ENCODE measurements around the gene RFX4. TPM values are rescaled to one million over a fixed set of nuclear protein-coding genes. Genes with fewer than 3 reads are reported as not detected.
"Not testable (repeated sequence)": the region's sequence is repeated elsewhere in the genome, so short reads cannot be mapped to it uniquely, and the experiment has no call there.

The RFX4 gene
- total and polyA plus RNA-seq, 2 of the 8 experiments (the other 6 are each of a cell fraction or from before 2014, with no cell fraction given) = 0.06 TPM; not detected in 1

- not testable (repeated sequence) for H3K56ac ChIP-seq (replicated peaks; ENCODE audit: insufficient read length, low read depth, low read length); H2BK20ac ChIP-seq (ENCODE audit: low read length)
- WGBS, 2 experiments (ENCODE audit: extremely low coverage in 1 of 2, insufficient coverage in 1 of 2, insufficient read length in 1 of 2, insufficient replicate concordance in 2 of 2, low coverage in 1 of 2, low lambda C conversion rate in 2 of 2, missing lambda C conversion rate in 1 of 2) = 79% methylated on average over 5 of the region's 5 CpGs; no CpG with 5 or more reads in 1 of the 2 experiments
These were observed 143.9 kb downstream of the RFX4 start for GRCh38 chr12:106726603-106727202.

More at GRCh38 chr12:106726603-106727202, 143.9 kb downstream of the RFX4 start:
- POLR2A ChIA-PET (ENCODE audit: partially characterized antibody); H3K9ac ChIP-seq (replicated peaks in 1 of 4; ENCODE audit: extremely low read depth in 1 of 4, low read depth in 3 of 4, low read length in 3 of 4); H4K20me1 ChIP-seq (replicated peaks in 1 of 2; ENCODE audit: control insufficient read depth in 1 of 2, insufficient read depth in 2 of 2, low read length in 2 of 2); H3K18ac ChIP-seq (ENCODE audit: extremely low read depth, low read length); FAIRE-seq; H3K23ac ChIP-seq (ENCODE audit: insufficient read length); DNase-seq (ENCODE audit: low read depth in 1 of 2, low spot score in 2 of 2); H3K36me3 ChIP-seq (ENCODE audit: control insufficient read depth in 2 of 4, insufficient read depth in 4 of 4, low read length in 3 of 4); H3K14ac ChIP-seq (ENCODE audit: insufficient read length); H3K79me2 ChIP-seq (ENCODE audit: control insufficient read depth in 1 of 2, insufficient read depth in 2 of 2, low read length in 2 of 2); H3K4ac ChIP-seq (replicated peaks; ENCODE audit: insufficient read length, low read depth, low read length); H3K27me3 ChIP-seq (replicated peaks in 1 of 4; ENCODE audit: control insufficient read depth in 3 of 4, extremely low read depth in 1 of 4, insufficient read depth in 3 of 4, low read length in 3 of 4); H3K4me3 ChIP-seq (ENCODE audit: extremely low read depth in 1 of 4, insufficient read depth in 2 of 4, low read depth in 3 of 4, low read length in 4 of 4); H4K8ac ChIP-seq (ENCODE audit: extremely low read depth, insufficient read depth, low read length); H3K27ac ChIP-seq (ENCODE audit: low read depth, low read length); H2AFZ ChIP-seq (ENCODE audit: low read length); H3K9me3 ChIP-seq (ENCODE audit: insufficient read depth in 2 of 2, low read depth in 1 of 2, low read length in 1 of 2); H3K4me2 ChIP-seq (ENCODE audit: insufficient read depth in 1 of 2, low read depth in 2 of 2, low read length in 2 of 2); H4K91ac ChIP-seq (replicated peaks; ENCODE audit: insufficient read length, low read length); H2BK12ac ChIP-seq (ENCODE audit: low read depth, low read length); H2BK5ac ChIP-seq (ENCODE audit: low read depth, low read length); H2AK5ac ChIP-seq (ENCODE audit: low read depth, low read length); H3K23me2 ChIP-seq (ENCODE audit: low read depth, low read length); H2BK15ac ChIP-seq (ENCODE audit: low read length); H3K4me1 ChIP-seq (replicated peaks in 1 of 4; ENCODE audit: control insufficient read depth in 3 of 4, insufficient read depth in 4 of 4, low read length in 3 of 4); H4K5ac ChIP-seq (ENCODE audit: insufficient read length, low read depth, low read length); H2BK120ac ChIP-seq (replicated peaks; ENCODE audit: low read depth, low read length); H3K79me1 ChIP-seq (ENCODE audit: low read depth, low read length): not testable (repeated sequence)
- CTCF ChIA-PET (ENCODE audit: partially characterized antibody) = interaction anchor here (0.6 kb wide), 2 partner anchors 342 to 1364 kb away, joined by 4 read pairs; no protein-coding TSS in a partner anchor
